T-helper 22 cell (primary cell): Measurements from ENCODE around the gene CDKN2C.
"Not testable (repeated sequence)": the region's sequence is repeated elsewhere in the genome, so short reads cannot be mapped to it uniquely, and the experiment has no call there.

Experiments
- DNase-seq: peaks from one replicate; pipeline ENCODE4 v3.0.0-alpha.2; 2020; ENCODE audit warnings: low read depth

CDKN2C gene

GRCh38 chr1:50969611-50970508 is at the start of gene CDKN2C:
Gene CDKN2C, plus strand, starts transcription at chr1:50970245. Its CDS starts 124 bp downstream, at chr1:50970369.
- peak; percentile 58 for DNase-seq

GRCh38 chr1:50920409-50920808 is 49.6 kb upstream of the CDKN2C start:
- no peak for DNase-seq

- DNase-seq: no peak
Observed at GRCh38 chr1:50921029-50921428, 49.0 kb upstream of the CDKN2C start.

- no peak for DNase-seq
Observed at GRCh38 chr1:50923564-50923963, 46.5 kb upstream of the CDKN2C start.

- no peak for DNase-seq
Observed at GRCh38 chr1:50929376-50929958, 40.6 kb upstream of the CDKN2C start.

GRCh38 chr1:50930193-50930592 is 39.9 kb upstream of the CDKN2C start:
- no peak for DNase-seq

- DNase-seq: no peak
Observed at GRCh38 chr1:50930965-50931737, 38.9 kb upstream of the CDKN2C start.

GRCh38 chr1:50932043-50932442 is 38.0 kb upstream of the CDKN2C start:
- not testable (repeated sequence) for DNase-seq

GRCh38 chr1:50933770-50934169 is 36.3 kb upstream of the CDKN2C start:
- DNase-seq: not testable (repeated sequence)

- no peak for DNase-seq
Observed at GRCh38 chr1:50934838-50935237, 35.2 kb upstream of the CDKN2C start.

- DNase-seq: not testable (repeated sequence)
Observed at GRCh38 chr1:50935276-50935675, 34.8 kb upstream of the CDKN2C start.

GRCh38 chr1:50936321-50936720 is 33.7 kb upstream of the CDKN2C start:
- no peak for DNase-seq

GRCh38 chr1:50940291-50940690 is 29.8 kb upstream of the CDKN2C start:
- DNase-seq: no peak

- no peak for DNase-seq
Observed at GRCh38 chr1:50942334-50942733, 27.7 kb upstream of the CDKN2C start.

- DNase-seq: no peak
Observed at GRCh38 chr1:50949286-50949982, 20.6 kb upstream of the CDKN2C start.

- no peak for DNase-seq
Observed at GRCh38 chr1:50950396-50950795, 19.6 kb upstream of the CDKN2C start.

- not testable (repeated sequence) for DNase-seq
Observed at GRCh38 chr1:50952566-50952965, 17.5 kb upstream of the CDKN2C start.

GRCh38 chr1:50955116-50955515 is 14.9 kb upstream of the CDKN2C start:
- DNase-seq: no peak

GRCh38 chr1:50959303-50959912 is 10.6 kb upstream of the CDKN2C start:
- DNase-seq: no peak

- peak; percentile 97 for DNase-seq
Observed at GRCh38 chr1:50959913-50960844, 9.9 kb upstream of the CDKN2C start, which contains the start of gene FAF1. Gene FAF1, minus strand, starts transcription at chr1:50960267. Its CDS starts 456 bp downstream, at chr1:50959811.
